Body of pancreas (tissue), 4 donors: ENCODE measurements around the gene POU2AF1. TPM values are rescaled to one million over a fixed set of nuclear protein-coding genes. Genes with fewer than 3 reads are reported as not detected.
A peak's percentile ranks its signal among the peaks of the same experiment; 100 is the strongest.

Experiments used
- ATAC-seq: fragments of 150-250 bp; one replicate; pipeline ENCODE4 v1.9.1; 2016
- DNase-seq, 4 donors: peaks; one replicate each; pipeline ENCODE4 v3.0.0-alpha.2; 2019
- H3K27ac ChIP-seq, 4 donors: fragments of 200-600 bp; sonication (generic); 1 replicate in 3 of 4; 2 replicates in 1 of 4; pipeline versions ENCODE4 v1.5.1 to v1.6.1; 2016 to 2019; ENCODE audit warnings: mild to moderate bottlenecking in 1 of 4, mixed read lengths in 1 of 4, moderate library complexity in 1 of 4
- H3K27me3 ChIP-seq, 2 donors: fragments of 200-600 bp; sonication (generic); one replicate each; pipeline ENCODE4 v1.6.0; 2016; ENCODE audit warnings: mild to moderate bottlenecking in 1 of 2
- H3K36me3 ChIP-seq, 2 donors: fragments of 200-600 bp; sonication (generic); replicated peaks in 1 of 2; 2 replicates each; pipeline ENCODE4 v1.5.1; 2016; ENCODE audit warnings: low read depth in 2 of 2; ENCODE audit not compliant: insufficient read depth in 1 of 2
- H3K4me1 ChIP-seq: fragments of 200-600 bp; sonication (generic); one replicate; pipeline ENCODE4 v1.6.0; 2016
- H3K4me3 ChIP-seq, 2 donors: fragments of 200-600 bp; sonication (generic); 1 replicate in 1 of 2; 2 replicates in 1 of 2; pipeline ENCODE4 v1.5.1; 2016 to 2019
- H3K9me3 ChIP-seq, 3 donors: fragments of 200-600 bp; sonication (generic); 1 replicate in 2 of 3; 2 replicates in 1 of 3; pipeline ENCODE4 v1.5.1; 2016
- CTCF ChIP-seq, 7 experiments: fragments of 450-650 bp in 4 of 7; fragments of 200-600 bp in 3 of 7; sonication (generic) in 3 of 7; IDR thresholded peaks; one replicate each; pipeline ENCODE4 v1.5.1; 2016 to 2019; ENCODE audit warnings: antibody characterized with exemption in 7 of 7
- POLR2A ChIP-seq, 3 donors: fragments of 450-650 bp; IDR thresholded peaks; one replicate each; pipeline ENCODE4 v1.6.1; 2016; ENCODE audit warnings: antibody characterized with exemption in 3 of 3, mild to moderate bottlenecking in 2 of 3
- WGBS, 2 donors: methylation state at CpG; one replicate each; pipeline ENCODE4 v1.1.5; 2017; 5-methylcytosine and 5-hydroxymethylcytosine counted together
- intact Hi-C: fragments of 100-400 bp; cut with DNase I; formaldehyde crosslinking; loops from one replicate; pipeline ENCODE4 v1.15.1; 2023
- total RNA-seq, 2 donors: library from RNA; depleted of rRNA; stranded (reverse); fragments of >200 nt; gene quantifications; one replicate each; pipeline ENCODE4 v1.1.0, GENCODE V29; 2016

POU2AF1 gene
- total RNA-seq, 2 donors from 2014 or later: 8.9 TPM; not detected in 1

DNA sequence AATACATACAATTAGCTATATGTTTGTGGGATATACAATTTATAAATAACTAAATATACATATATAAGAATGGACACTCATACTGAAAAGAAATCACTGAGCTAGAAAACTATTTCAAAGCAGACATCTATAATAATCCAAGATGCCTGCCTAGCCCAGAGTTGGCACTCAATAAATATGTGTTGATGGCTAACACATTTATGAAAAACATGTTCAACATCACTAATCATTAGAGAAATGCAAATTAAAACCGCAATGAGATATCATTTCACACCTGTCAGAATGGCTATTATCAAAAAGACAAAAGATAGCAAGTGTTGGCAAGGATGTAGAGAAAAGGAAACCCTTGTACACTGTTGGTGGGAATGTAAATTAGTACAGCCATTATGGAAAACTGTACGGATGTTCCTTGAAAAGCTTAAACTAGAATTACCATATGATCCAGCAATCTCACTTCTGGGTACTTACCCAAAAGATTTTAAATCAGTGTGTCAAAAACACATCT, 29.8 kb downstream of the POU2AF1 start:
- Histone ChIP-seq H3K9me3 (no peaks in the 10 kb centered on the region), H3K27me3 (no peaks in the 10 kb centered on the region), H3K4me3 (no peak overlapping the region), H3K36me3 (no peaks in the 10 kb centered on the region), H3K27ac (no peak overlapping the region), H3K4me1 (peaks cover 31% of the 10 kb centered on the region)
- no peak for DNase-seq
- intact Hi-C loops: no loop called here
- WGBS, 2 donors: 41 to 45% methylated on average over 2 of the region's 2 CpGs
- TF ChIP-seq POLR2A (IDR thresholded peaks at IDR 0.05) (no peak), CTCF (IDR thresholded peaks at IDR 0.05) (no peak)
- ATAC-seq: no peak

- TF ChIP-seq POLR2A (IDR thresholded peaks at IDR 0.05): no peak
- TF ChIP-seq CTCF (IDR thresholded peaks at IDR 0.05): no peak
- Histone ChIP-seq H3K9me3 (no peaks in the 10 kb centered on the region), H3K4me3 (no peak overlapping the region), H3K27ac (no peak overlapping the region), H3K27me3 (no peaks in the 10 kb centered on the region), H3K4me1 (peaks cover 21% of the 10 kb centered on the region), H3K36me3 (no peaks in the 10 kb centered on the region)
- WGBS, 2 donors: 73% methylated on average over 3 of the region's 3 CpGs
- intact Hi-C loops: no loop called here
- no peak for DNase-seq
- no peak for ATAC-seq
Observed at GRCh38 chr11:111348147-111348546, 30.9 kb downstream of the POU2AF1 start.

DNA sequence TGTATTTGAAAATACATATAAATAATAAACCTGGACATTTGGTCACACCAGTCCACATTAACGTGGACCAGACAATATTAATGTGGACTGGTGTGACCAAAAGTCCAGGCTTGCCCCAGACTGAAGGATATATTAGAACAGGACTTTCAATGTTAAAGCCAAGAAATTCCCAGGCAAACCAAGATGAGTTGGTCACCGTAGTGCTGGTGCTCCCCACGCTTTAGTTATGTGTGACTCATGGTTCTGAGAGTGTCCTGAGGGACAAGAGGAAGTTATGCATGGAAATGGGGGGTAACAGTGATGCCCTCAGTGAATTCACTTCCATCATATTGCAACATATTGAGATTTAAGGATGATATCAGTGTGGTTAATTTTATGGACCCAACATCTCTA, 31.4 kb downstream of the POU2AF1 start:
- intact Hi-C loops: no loop called here
- ATAC-seq (peak; percentile 36), DNase-seq (no peak)
- no peaks in the 10 kb centered on the region for H3K27me3 ChIP-seq
- H3K4me3 ChIP-seq: no peak overlapping the region
- no peaks in the 10 kb centered on the region for H3K36me3 ChIP-seq
- peaks cover 16% of the 10 kb centered on the region for H3K4me1 ChIP-seq
- no peak overlapping the region for H3K27ac ChIP-seq
- 88 to 92% methylated on average over 3 of the region's 3 CpGs for WGBS, 2 donors
- H3K9me3 ChIP-seq: no peaks in the 10 kb centered on the region
- TF ChIP-seq POLR2A (IDR thresholded peaks at IDR 0.05) (no peak), CTCF (IDR thresholded peaks at IDR 0.05) (no peak)

DNA sequence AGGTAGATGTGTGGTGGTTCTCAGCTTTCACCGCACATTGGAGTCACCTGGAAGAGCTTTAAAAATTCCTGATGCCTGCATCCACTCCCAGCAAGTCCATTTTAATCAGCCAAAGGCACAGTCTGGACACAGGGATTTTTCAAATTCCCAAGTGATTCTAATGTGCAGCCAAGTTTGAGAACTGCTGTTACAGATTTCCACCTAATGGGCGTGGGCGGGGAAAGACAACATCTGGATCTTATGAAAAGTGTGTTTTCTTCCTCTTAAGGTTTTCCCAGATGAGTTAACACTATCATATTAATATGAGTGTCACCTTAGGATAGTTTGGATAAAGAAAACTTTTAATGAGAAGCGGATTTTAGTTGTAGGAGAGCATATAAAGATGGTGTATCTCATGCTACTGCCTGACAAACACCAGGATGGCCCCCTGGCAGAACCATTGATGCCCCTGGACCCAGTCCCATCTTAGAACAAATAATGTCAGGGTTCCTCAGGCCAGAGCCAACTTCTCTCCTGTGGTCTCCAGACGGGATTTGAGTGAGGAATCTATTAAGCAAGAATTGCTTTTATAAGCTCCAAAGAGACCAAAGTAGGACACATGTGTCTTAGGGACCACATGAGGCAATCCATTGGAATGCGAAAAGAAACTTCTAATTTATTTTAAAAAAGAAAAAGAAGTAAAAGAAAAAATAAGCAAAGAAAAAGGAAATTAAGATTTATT, 31.9 kb downstream of the POU2AF1 start:
- DNase-seq (no peak), ATAC-seq (no peak)
- Histone ChIP-seq H3K27ac (no peak overlapping the region), H3K27me3 (no peaks in the 10 kb centered on the region), H3K9me3 (no peaks in the 10 kb centered on the region), H3K36me3 (no peaks in the 10 kb centered on the region), H3K4me1 (peaks cover 15% of the 10 kb centered on the region), H3K4me3 (no peak overlapping the region)
- no peak for TF ChIP-seq POLR2A (IDR thresholded peaks at IDR 0.05)
- WGBS, 2 donors: 88 to 90% methylated on average over 6 of the region's 6 CpGs
- intact Hi-C loops: no loop called here

DNA sequence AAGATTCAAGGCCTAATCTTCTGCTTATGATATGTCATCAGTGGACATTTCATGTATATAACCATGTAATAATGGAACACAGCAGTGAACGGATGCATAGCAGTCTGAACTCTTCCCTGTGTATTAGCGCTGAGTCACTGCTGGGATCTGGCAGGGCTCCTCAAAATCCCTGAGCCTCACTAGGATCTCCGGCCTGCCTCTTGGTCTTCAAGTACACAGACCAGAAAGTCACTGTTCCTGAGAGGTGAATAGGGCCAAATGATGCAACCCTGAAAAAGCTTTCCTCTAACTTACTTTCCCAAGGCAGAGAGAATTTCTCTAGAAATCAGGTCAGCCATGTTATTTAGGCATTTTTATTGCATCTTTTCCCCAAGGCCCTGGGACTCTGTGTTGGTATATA, 35.0 kb downstream of the POU2AF1 start:
- H3K4me3 ChIP-seq: no peak overlapping the region
- intact Hi-C loops: no loop called here
- WGBS, 2 donors: 78 to 81% methylated on average over 3 of the region's 3 CpGs
- no peaks in the 10 kb centered on the region for H3K9me3 ChIP-seq
- no peak overlapping the region for H3K27ac ChIP-seq
- peak; percentile 48 for ATAC-seq
- H3K27me3 ChIP-seq: no peaks in the 10 kb centered on the region
- peak in 3 of 4 donors; percentile 46 to 58 (median 47) for DNase-seq
- no peak for TF ChIP-seq POLR2A (IDR thresholded peaks at IDR 0.05)
- no peak for TF ChIP-seq CTCF (IDR thresholded peaks at IDR 0.05)
- peaks cover 6% of the 10 kb centered on the region for H3K4me1 ChIP-seq
- H3K36me3 ChIP-seq: no peaks in the 10 kb centered on the region
